Medulla oblongata (tissue), 1 donor: ENCODE results near the gene LRRC14B.

ENCODE experiments used
- DNase-seq: peaks from one replicate; pipeline ENCODE4 v3.0.0-alpha.2; 2015; ENCODE audit errors: extremely low spot score

LRRC14B gene

DNA sequence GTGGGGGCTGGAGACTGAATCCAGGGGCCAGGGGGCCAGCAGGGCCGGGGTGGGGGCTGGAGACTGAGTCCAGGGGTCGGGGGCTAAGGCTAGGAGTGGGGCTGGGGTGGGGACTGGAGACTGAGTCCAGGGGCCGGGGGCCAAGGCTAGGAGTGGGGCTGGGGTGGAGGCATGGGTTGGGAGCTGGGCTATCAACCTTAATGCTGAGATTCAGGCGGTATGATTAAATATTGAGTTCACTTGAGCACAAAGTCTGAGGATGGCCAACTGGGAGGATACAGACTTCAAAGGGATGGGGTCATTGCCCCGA lies 17.0 kb upstream of the LRRC14B start:
- no peak for DNase-seq

DNA sequence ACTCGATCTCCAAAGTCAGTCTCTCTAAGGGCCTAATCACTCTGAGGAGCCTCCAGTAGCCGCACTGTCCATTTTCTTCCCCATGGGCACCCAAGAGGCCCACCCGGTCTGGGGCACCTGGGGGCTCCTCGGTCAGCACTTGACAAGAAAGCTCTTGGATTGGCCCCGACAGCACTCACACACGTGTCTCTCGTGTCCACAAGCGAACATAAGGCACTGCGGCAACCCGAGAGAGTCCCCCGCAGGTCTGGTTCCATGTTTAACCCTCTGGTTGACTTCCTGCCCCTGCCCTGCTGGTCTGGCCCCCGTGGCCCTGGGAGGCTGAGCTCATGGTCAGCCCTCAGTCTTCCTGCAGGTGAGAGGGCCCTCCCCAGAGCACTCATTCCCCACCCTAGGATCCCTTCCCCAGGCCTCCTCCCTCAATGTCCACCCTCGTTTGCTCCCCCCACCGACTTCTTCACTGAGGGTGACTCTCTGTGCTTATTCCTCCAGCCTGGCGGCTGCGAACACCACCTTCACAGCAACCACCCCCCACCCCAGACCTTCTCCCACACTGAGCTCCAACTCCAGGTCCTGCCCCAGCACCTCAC lies 16.3 kb upstream of the LRRC14B start:
- DNase-seq = no peak

DNA sequence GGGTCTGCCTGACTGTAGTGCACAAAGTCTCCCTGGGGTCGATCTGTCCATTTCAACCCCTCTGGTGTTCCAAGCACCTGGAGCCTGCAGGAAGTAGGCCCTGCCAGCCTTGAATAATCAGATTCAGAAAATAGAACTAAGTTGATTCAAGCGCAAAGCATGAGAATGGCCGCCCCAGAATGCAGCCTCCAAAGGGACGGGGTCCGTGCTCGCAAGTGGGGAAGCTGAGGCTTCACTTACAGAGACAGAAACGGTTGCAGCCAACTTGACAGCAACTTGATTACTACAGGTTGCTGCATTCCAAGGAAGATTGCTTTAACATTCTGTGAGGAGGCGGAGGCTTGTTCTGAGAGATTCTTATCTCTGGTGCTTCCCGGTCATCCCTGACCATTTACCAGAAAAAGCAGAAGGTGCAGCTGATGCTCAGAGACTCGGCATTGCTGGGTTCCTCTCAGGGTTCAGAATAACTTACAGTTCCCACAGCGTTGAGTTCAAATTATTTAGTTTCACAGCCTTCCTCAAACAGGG lies 14.9 kb upstream of the LRRC14B start:
- DNase-seq = no peak

- DNase-seq = no peak
Measured at GRCh38 chr5:178110-178509, 13.2 kb upstream of the LRRC14B start.

DNA sequence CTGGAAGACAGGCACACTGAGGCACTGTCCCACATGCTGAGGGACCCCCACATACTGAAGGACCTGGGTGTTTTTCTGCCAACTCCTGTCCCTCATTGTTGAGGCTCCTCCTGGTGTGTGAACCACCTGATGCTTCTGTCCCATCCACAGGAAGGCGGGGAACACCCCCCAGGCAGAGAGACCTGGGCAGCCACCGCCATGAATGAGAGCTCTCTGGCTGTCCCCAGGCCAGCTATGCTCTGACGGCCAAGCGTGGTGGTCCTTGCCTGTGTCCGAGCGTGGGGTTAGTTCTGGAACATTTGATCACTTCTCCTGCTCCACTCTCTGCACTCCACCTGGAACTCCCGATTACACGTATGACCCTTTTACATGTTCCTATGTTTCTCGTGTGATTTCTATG lies 11.9 kb upstream of the LRRC14B start:
- no peak for DNase-seq

DNA sequence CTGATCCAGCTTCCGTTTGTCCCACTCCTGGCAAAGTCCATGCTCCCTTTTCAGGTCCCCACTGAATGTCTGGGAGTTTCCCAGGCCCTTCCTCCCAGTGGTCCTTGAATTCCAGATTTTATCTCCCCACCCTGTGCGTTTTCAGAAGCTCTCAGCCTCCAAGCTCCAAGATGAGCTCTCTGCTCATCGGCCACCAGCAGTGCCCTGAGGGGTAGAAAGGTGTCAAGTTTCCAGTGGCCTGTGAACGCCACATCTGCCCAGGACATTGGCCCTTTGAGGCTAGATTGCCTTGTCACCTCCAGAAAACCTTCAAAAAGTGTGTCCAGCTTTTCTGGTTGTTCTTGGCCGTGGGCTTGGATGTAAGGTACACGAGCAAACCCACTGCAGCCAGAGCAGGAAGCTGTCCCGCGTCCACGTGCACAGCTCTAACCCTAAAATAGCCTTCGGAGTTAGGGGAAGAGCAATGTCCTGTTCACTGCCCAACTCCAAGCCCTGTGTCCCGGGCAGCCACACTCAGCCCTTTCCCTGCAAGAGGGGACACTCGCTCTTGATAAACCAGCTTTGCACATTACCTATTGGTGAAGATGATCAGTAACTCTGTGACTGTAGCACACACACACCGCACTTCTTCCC lies 10.9 kb upstream of the LRRC14B start:
- DNase-seq = no peak

DNA sequence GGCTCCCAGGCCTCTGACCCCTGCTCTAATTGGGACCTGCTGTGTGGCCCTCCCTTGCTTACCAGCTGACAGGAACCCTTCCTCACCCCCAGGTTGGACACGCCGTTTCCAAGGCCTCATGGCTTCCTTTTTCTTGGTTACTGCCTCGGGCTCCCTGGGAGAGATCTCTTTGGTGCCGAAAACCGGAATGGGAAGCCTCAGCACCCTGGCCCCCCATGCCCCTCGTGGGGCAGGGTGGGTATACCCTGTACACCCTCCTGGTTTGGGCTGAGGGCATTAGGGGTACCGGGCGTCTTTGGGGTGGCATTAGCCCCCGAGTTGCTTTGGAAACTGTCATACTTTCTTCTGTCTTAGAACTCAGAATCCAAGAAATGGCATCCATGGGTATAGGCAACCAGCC lies 10.1 kb upstream of the LRRC14B start:
- no peak for DNase-seq

GRCh38 chr5:181566-181965 lies 9.7 kb upstream of the LRRC14B start:
- no peak for DNase-seq

DNA sequence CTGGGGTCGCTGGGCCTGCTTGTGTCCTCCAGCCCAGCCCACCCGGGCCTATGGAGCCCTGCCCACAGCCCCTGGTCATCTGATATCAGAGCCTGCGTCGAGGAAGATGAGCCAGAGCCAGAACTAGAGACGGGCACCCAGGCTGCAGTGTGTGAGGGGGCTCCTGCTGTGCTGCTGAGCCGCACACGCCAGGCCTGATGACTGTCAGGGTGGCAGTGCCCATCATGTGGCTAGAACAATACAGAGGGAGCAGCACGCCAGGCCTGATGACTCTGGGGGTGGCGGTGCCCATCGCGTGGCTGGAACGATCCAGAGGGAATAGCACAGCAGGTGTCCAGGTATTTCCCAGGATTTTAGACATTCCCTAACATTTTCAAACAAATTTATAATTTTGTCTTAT lies 9.2 kb upstream of the LRRC14B start:
- DNase-seq = no peak

GRCh38 chr5:184471-184870 lies 6.8 kb upstream of the LRRC14B start:
- DNase-seq = no peak

- DNase-seq = no peak
Measured at GRCh38 chr5:185095-186070, 5.9 kb upstream of the LRRC14B start.

- no peak for DNase-seq
Measured at GRCh38 chr5:186091-187041, 4.9 kb upstream of the LRRC14B start.

GRCh38 chr5:187042-187431 lies 4.3 kb upstream of the LRRC14B start:
- DNase-seq = no peak

DNA sequence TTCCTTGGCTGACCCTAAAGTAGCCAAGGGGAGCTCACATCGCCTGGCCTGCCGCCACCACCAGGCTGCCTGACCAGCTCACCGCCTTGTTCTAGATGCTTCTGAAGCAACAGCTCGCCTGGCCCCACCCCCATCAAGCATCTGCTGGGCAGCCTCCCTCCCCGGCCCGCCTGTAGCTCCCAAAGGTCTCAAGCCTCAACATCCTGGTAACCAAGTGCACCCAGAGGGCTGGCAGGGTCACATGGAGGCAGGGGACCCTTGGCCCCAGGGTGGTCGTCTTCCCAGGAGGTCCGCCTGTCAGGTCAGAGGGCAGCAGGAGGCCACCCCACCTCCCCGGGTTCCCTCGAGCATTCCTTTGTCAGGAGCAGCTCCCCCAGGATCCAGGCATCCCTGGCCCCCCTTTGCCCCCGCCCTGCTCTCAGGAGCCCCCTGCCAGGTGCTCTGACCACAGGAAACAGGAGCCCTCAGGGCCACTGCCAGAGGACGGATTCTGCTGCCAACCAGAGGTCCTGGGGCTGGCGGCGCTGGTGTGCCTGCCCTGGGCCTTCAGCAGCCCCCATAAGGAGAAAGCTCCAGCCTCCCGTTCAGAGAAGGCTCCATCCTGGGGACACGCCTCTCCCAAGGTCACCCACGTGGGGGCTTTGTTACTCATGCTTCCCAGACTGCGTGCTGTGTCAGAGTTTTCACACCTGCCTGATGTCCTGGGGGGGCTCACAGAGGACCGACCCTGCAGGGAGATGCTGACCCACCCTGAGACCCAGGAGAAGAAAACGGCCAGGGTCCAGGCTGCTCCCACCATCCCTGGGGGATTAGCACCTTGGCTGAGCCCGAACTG lies 3.5 kb upstream of the LRRC14B start:
- DNase-seq = no peak

DNA sequence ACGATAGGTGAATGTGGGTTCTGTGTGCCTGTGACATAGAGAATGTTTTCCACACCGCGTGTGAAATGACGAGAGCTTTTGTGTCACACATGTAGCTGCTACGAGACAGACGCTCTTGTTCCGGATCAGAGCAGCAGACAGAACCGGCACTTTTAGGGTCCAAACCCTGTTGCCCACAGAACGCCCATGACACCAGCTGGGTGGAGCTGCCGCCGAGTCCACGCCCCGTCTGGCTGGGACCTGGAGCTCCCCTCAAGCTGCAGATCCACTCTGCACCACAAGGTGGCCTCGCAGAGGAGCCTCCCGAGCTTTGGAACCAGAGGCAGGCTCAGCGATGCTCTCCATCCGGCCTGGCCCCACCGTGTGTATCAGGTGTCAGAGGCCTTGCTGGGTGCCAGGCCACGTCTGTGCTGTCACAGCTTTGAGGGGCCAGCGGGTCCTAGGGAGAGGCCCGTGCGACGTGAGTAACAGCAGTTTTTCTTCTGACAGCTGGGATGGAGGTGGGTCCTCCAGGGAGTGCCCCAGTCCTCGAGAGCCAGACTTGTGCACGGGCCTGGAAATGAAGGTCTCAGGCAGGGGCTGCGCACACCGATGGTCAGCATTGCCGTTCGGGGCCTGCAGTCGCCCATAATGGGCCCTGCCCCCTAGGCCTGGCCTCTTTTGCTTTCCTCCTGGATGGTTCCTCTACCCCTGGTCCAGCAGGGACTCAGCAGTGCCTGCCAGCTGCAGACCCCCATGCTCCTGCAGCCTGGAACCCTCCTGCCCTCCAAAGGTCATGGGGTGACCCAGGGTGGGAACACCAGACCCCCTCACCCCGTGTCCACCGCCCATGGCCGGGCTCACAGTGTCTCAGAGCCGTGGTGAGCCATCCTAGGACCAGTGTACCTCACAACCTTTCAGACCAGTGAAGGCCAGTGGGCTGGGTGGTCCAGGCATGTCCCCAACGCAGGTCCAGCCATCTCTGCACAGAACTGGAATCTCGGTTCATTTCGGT lies 2.5 kb upstream of the LRRC14B start:
- peak; percentile 87 for DNase-seq

GRCh38 chr5:189486-189885 lies 1.8 kb upstream of the LRRC14B start:
- DNase-seq = no peak

GRCh38 chr5:189976-190365 lies 1.3 kb upstream of the LRRC14B start:
- DNase-seq = no peak

DNA sequence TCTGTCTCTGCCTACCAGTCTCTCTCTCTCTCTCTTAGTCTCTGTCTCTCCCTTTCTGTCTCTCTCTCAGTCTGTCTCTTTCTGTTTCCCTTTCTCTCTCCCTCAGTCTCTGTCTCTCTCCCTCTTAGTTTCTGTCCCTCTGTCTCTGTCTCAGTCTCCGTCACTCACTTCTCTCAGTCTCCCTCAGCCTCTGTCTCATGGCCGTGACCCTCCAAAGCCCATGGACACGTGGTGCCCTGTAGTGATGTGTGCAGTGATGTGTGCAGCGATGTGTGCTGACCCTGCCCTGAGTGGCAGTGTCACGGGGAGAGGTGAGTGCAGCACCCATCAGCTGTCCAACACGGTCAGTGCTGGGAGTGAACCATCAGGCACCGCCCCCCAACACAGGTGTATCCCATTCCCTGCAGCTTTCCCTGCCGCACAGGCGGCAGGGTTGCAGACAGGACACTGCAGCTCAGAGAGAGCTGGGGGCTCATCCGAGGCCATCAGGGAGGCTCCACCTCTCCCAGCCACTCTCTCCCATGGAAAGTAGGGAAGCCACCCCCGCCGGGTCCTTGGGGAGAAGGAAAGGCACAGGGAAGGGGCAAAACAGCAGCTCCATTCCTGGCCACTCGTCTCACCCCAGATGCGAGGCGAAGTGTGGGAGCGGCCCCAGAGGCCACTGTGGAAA lies 794 bp upstream of the LRRC14B start:
- DNase-seq = no peak
